HG03521 (cell line): Measurements from ENCODE around the gene ADGRF3.
"Not testable (repeated sequence)": the region's sequence is repeated elsewhere in the genome, so short reads cannot be mapped to it uniquely, and the experiment has no call there.

ENCODE experiments used
- ATAC-seq: cut with Tn5 transposase; IDR thresholded peaks from one replicate; pipeline ENCODE4 v1.9.1; 2021; ENCODE audit warnings: mild to moderate bottlenecking, moderate library complexity; ENCODE audit not compliant: unreplicated experiment

ADGRF3 gene

DNA sequence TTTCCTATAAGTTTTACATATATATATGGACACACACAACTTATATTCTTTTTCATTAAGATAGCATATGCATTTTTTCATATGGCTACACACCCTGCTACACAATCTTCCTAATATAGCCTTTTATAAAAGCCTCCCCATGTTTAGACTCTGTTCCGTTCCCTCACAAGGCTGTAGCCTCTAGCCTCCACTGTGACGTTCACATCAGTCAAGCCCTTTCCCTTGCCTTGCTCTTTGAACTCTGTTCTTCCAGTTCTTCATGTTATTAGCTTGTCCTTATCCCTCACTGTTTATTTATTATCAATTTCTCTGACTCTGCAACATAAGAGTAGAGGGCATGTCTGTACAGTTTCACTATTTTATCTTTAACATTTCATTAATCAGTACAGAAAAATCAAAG, 63.0 kb downstream of the ADGRF3 start:
- ATAC-seq: no peak

DNA sequence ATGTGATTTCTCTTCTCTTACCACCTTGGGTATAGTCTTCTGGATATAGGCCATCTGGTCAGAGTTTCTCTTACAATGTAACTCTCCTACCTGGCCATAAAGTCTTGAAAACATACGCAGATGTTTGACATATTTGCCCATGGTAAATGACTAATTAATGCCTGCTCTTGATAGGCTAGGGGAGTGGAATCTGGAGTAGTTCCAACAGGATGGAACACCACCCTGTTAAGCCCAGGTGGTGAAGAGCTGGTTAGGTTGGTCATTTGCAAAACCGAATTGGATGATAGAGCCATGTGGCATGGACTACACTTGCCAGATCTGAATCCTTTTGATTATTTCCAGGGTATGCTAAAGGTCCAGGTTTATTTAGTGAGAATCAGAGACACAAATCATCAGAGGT, 65.4 kb downstream of the ADGRF3 start:
- ATAC-seq: no peak

DNA sequence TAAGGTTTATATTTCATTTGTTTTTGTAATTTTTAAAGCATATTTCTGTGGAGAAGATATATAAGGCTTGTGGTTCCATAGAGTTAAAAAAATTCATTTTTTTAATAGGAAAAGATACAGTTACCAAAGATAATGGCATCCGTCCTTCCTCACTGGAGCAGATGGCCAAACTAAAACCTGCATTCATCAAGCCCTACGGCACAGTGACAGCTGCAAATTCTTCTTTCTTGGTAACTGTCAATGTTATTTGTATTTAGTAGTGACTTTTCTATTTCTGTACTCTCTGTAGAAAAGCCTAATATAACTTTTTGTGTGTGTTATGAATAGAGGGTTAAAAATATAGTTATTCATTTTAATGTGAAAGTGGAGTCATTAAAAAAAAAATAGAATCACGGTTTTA, 66.7 kb downstream of the ADGRF3 start:
- no peak for ATAC-seq

DNA sequence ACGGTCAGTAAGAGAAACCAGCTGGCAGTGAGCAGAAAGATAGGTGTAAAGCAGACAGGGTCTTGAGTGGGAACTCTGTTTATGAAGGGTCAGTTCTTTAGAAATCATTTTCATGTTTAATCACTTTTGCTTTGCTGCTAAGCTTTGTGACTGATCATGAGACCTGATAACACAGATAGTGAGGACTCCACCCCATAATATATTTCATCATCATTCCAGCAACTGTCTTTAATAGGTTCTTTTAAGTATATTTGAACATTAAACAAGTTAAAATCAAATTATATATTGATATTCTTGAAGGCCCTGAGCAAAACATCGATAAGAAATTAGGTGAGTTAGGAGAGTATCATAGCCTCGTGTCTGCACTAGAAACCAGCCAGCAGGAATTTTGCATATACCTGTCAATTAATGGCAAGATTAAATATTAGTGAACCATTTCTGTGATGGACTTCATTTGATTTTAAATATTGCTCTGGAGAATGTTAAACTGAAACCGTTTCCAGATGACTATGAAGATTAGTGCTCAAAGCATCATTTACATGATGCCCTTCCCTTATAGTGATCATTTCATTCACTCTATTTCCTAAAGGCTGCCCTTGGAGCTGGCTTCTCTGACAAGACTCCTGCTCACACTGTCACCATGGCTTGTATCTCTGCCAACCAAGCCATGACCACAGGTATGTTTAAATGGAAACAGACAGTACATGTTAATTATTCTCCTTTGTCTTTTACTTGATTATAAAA, 69.9 kb downstream of the ADGRF3 start:
- no peak for ATAC-seq

DNA sequence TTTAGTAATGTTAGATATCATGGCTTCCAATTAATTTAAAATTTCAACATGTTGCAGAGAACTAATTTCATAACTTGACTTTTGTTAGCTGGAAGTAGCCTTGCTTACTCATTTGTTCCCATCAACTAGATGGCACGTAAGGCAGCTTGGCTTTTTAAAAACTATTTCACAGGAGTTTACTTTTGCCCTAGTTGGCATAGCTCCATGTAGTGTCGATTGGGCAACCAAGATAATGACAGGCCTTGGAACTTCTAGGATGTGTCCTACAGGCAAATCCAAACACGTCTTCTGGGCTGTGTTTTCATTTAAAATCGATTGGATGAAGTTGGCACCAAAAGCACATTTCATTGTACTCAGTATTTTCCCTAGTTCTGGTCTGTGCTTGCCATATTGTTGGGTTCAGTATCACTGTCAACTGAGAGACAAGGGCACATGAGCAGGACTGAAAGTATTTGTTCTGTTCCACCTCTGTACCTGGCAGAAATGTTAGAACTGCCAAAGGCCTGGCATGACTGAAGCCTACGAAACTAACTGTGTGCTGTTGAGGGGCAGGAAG, 72.5 kb downstream of the ADGRF3 start:
- ATAC-seq: no peak

DNA sequence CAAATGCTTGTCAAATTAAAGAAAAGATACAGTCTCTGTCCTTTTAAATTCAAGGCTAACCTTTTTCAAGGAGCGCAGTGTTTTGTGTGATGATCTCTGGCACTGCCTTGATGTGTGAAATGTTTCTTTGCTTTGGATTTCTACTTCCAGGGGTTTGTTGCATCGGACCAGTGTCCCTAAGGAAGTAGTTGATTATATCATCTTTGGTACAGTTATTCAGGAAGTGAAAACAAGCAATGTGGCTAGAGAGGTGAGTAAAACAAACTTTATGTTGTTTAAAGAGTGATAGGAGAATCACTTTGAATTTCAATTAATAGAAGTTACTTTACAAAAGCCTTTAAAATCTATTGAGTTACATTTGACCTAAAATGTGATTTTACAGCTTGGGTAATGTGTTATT, 73.1 kb downstream of the ADGRF3 start:
- no peak for ATAC-seq

DNA sequence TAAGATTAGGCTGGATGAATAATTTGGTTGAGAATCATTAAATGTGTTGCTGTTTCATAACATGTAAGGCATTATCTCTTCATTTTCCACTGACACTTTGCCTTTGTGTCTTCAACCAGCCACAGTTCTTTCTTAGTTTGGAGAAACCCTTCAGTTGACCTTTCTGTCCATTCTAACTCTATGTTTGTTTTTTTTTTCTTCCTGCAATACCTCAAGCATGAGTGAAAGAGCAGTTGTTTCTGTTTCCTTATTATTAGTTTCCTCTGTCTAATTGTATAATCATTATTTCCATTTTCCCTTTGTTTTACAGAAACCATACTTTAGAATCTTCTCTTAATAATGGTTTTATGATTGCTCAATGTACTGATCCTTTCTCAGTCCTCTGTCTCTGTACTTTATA, 76.2 kb downstream of the ADGRF3 start:
- no peak for ATAC-seq

DNA sequence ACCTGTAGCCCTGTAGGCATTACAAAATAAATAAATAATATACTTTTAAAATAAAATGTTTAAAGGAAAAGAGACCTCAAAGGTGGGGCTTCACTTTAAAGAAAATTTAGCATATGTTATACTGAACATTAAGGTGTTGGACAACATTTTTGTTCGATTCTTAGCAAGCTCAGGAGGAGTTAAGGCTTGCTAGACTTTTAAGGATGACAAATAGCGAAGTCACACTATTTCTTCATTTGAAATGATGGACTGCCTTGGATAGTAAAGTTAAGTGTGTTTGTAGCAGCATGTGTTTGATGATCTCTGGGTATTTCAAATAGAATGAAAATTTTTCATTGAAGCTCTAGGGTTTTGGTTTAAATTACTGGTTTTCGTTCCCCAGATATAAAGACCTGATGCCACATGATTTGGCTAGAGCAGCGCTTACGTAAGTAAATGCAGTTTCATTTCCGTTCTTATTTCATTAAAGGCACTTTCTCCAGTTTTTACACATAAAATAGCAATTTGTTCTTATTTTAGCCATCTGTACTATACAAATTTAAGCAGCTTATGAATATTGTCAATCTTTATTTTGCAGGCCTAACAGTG, 76.9 kb downstream of the ADGRF3 start:
- no peak for ATAC-seq

DNA sequence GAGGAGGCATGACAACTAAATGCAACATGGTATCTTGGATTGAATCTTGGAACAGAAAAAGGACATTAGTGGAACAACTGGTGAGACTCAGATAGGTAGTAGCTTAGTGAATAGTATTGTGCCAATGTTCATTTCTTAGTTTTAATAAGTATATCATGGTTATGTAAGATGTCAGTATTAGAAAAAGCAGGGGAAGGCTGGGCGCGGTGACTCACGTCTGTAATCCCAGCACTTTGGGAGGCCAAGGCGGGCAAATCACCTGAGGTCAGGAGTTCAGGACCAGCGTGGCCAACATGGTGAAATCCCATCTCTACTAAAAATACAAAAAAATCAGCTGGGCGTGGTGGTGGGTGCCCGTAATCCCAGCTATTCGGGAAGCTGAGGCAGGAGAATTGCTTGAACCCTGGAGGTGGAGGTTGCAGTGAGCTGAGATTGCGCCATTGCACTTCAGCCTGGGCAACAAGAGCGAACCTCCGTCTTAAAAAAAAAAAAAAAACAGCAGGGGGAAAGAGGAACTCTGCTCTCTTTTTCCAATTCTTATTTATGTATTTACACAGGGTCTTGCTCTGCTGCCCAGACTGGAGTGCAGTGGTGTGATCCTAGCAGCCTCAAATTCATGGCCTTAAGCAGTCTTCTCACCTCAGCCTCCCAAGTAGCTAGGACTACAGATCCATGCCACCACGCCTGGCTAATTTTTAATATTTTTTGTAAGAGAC, 77.8 kb downstream of the ADGRF3 start:
- not testable (repeated sequence) for ATAC-seq

DNA sequence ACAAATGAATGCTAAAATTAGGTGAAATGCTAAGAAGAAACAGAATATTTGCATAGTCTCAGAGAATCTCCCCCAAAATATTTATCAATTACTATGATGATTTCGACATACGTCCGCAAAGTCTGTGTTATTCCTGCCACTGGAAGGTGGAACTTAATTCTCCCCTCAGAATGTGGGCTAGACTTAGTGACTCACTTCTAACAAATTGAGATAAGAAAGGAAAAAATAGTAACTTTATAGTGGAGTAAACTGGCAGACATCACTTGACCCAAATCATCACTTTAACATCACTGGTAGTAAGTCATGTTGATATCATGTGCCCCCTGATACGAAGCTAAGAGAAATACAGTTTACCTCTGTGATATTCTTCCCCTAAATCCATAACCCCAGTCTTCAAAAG, 78.4 kb downstream of the ADGRF3 start:
- ATAC-seq: no peak

DNA sequence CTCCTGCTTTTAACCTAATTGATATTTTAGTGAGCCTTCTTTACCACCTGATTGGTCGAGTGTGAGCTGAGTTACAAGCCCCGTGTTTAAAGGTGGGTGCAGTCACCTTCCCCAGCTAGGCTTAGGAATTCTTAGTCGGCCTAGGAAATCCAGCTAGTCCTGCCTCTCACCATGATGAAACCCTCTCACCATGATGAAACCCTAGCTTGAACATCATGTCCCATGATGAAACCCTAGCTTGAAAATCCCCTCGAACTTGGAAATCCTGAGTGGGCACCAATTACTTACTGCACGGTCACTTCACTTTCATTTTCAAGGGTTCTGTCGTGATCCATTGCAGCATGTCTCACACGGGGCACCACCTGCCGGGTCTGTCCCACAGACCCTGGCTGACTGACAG, 87.8 kb downstream of the ADGRF3 start:
- not testable (repeated sequence) for ATAC-seq
